ENCODE data around the gene SUSD6. TPM values are rescaled to one million over a fixed set of nuclear protein-coding genes. Genes with fewer than 3 reads are reported as not detected.

Gene SUSD6
- total RNA-seq, 4 donors from 2014 or later: 35.5 to 56.7 (median 51.0) TPM

DNA sequence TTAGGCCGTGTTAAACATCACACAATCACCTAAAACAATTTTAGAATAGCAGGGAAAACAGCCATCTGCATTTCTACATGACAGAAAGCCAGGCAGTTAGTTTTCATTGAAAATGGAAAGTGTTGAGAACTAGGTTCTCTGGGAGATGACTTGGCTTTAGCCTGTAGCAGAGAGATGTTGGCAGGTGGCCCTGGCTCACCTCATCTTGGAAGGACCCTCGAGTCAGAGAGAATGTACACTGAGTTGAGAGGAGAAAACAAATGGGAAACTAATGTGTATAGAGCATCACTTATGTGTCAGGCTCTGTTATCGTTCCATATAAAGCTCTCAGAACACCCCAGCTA, 51.9 kb downstream of the SUSD6 start:
- TF ChIP-seq, protein P1, sequence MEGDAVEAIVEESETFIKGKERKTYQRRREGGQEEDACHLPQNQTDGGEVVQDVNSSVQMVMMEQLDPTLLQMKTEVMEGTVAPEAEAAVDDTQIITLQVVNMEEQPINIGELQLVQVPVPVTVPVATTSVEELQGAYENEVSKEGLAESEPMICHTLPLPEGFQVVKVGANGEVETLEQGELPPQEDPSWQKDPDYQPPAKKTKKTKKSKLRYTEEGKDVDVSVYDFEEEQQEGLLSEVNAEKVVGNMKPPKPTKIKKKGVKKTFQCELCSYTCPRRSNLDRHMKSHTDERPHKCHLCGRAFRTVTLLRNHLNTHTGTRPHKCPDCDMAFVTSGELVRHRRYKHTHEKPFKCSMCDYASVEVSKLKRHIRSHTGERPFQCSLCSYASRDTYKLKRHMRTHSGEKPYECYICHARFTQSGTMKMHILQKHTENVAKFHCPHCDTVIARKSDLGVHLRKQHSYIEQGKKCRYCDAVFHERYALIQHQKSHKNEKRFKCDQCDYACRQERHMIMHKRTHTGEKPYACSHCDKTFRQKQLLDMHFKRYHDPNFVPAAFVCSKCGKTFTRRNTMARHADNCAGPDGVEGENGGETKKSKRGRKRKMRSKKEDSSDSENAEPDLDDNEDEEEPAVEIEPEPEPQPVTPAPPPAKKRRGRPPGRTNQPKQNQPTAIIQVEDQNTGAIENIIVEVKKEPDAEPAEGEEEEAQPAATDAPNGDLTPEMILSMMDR (IDR thresholded peaks at IDR 0.05): no peak
- no peak for TF ChIP-seq POLR2A (IDR thresholded peaks at IDR 0.05)
- 20 to 39% methylated on average over 3 of the region's 3 CpGs for WGBS, 2 donors
- no peak overlapping the region for H3K4me3 ChIP-seq (ENCODE audit: low read depth, poor library complexity, severe bottlenecking)
- intact Hi-C loops (cut with DNase I; ENCODE audit: low total_unique reads): no loop called here
- DNase-seq (ENCODE audit: low spot score in 2 of 2): peak in 1 of 2 donors; percentile 45

DNA sequence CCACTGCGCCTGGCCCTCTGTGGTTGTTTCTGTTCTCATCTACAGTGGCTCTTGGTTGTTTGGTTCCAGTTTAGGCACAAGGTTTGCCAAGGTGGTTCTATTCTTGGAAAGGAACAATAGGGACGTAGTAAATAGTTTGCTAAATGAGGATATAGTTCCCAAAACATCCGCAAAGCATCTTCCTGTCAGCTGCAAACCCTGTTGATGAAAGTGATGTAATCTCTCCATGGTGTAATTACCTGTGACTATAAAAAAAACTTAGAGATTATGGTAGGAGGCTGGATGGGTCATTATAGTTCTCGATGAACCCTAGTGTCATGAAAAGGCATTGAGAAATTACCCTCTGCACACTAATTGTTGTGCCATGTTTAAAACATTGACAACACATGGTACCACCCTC, 52.9 kb downstream of the SUSD6 start:
- TF ChIP-seq, protein P1 (IDR thresholded peaks at IDR 0.05): no peak
- TF ChIP-seq POLR2A (IDR thresholded peaks at IDR 0.05): no peak
- WGBS, 2 donors: 85 to 89% methylated on average over 4 of the region's 4 CpGs
- intact Hi-C loops (cut with DNase I; ENCODE audit: low total_unique reads): no loop called here
- no peak overlapping the region for H3K4me3 ChIP-seq (ENCODE audit: low read depth, poor library complexity, severe bottlenecking)
- DNase-seq (ENCODE audit: low spot score in 2 of 2): no peak

DNA sequence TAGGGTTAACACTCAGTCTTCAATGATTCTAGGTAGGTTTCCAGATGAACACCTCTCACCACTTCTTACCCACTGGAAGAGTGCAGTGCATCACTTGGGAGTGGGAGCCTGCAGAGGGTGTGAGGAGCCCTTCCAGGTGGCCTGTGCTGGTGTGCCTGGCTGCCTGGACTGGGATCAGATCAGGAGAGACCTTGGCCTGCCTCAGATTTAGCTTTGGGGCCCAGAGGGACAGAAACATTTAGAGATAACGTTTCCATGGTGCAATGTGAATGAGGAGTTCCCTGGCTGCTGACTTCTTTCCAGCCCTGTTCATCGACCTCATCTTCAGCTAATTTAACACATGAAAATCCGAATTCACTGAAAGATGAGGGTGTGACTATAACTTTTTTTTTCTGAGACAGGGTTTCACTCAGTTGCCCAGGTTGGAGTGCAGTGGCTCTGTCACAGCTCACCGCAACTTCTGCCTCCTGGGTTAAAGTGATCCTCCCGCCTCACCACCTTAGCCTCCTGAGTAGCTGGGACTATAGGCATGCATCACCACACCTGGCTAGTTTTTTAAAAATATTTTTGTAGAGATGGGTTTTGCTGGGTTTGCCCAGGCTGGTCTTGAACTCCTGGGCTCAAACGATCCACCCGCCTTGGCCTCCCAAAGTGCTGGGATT, 53.6 kb downstream of the SUSD6 start:
- WGBS, 2 donors: 66 to 70% methylated on average over 7 of the region's 7 CpGs
- H3K4me3 ChIP-seq (ENCODE audit: low read depth, poor library complexity, severe bottlenecking): no peak overlapping the region
- intact Hi-C loops (cut with DNase I; ENCODE audit: low total_unique reads): no loop called here
- TF ChIP-seq POLR2A (IDR thresholded peaks at IDR 0.05): no peak
- TF ChIP-seq, protein P1 (IDR thresholded peaks at IDR 0.05): no peak
- DNase-seq (ENCODE audit: low spot score in 2 of 2): peak in 1 of 2 donors; percentile 71

DNA sequence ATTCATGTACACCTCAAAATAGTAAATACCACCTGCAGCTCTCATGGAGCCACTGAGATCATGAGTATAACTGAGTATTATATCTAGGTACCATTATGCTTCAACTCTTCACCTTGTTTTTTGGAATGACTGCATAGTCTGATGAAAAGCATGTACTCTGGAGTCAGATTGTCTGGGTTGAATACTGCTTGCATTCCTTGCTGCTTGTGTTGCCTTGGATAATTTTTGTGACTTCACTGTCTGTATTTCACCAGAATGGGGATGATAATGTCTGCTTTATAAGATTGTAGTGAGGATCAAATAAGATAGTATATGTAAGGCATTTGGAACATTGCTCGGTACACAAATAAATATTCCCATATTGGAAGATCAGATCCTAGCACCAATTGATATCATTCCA, 54.2 kb downstream of the SUSD6 start:
- H3K4me3 ChIP-seq (ENCODE audit: low read depth, poor library complexity, severe bottlenecking): no peak overlapping the region
- intact Hi-C loops (cut with DNase I; ENCODE audit: low total_unique reads): no loop called here
- WGBS, 2 donors: 60 to 61% methylated on average over 1 of the region's 1 CpG
- TF ChIP-seq POLR2A (IDR thresholded peaks at IDR 0.05): no peak
- TF ChIP-seq, protein P1 (IDR thresholded peaks at IDR 0.05): no peak
- no peak for DNase-seq (ENCODE audit: low spot score in 2 of 2)

DNA sequence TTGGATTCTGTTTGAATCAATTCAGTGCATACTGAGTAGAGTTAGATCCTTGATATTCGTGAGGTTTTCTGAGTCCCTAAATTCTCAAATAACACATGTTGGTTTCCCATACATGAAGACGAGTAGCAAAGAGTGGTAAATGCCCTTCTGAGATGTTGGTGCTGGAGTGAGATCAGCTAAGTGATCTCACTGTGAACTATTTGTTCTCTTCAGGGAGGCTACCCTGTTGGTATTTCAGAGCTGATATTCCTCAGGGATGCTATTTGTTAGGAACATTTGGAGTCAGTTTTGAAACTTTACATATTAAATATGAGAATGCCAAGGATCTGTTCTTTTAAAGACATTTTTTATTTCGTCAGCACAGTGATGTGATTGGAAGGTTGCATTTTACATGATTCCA, 54.7 kb downstream of the SUSD6 start:
- WGBS, 2 donors: 39 to 45% methylated on average over 3 of the region's 3 CpGs
- TF ChIP-seq, protein P1 (IDR thresholded peaks at IDR 0.05): no peak
- TF ChIP-seq POLR2A (IDR thresholded peaks at IDR 0.05): no peak
- intact Hi-C loops (cut with DNase I; ENCODE audit: low total_unique reads): no loop called here
- H3K4me3 ChIP-seq (ENCODE audit: low read depth, poor library complexity, severe bottlenecking): no peak overlapping the region
- no peak for DNase-seq (ENCODE audit: low spot score in 2 of 2)

DNA sequence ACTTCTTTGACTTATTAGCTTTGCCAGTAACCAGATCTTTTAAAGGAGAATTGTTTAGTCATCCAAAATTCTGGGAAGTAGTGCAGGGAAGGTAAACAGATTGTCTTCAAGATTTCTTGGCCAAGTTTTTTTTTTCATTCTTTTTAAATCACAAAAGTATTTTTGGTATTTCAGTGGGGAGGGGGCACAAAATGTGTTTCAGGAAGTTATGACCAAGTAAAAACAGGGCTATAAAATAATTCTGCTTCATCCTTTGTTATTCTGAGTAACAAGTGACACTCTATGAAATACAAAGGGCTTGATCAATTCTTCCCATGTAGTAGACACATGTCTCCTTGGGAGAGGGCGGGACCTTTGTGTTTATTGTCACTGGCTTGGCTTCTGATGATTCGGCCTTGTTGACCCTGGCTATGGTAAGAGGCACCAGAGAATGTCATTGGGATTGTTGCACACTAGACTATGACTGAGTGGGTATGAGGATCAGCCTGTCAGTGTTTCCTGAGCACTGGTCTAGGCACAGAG, 55.4 kb downstream of the SUSD6 start:
- 56 to 65% methylated on average over 2 of the region's 2 CpGs for WGBS, 2 donors
- peak; percentile 51 to 68 for DNase-seq (ENCODE audit: low spot score in 2 of 2)
- intact Hi-C loops (cut with DNase I; ENCODE audit: low total_unique reads): no loop called here
- no peak overlapping the region for H3K4me3 ChIP-seq (ENCODE audit: low read depth, poor library complexity, severe bottlenecking)
- TF ChIP-seq POLR2A (IDR thresholded peaks at IDR 0.05): no peak
- TF ChIP-seq, protein P1 (IDR thresholded peaks at IDR 0.05): no peak

All from lower leg skin (tissue), 4 donors.